Measurements from ENCODE around the gene RAB11FIP4.

DNA sequence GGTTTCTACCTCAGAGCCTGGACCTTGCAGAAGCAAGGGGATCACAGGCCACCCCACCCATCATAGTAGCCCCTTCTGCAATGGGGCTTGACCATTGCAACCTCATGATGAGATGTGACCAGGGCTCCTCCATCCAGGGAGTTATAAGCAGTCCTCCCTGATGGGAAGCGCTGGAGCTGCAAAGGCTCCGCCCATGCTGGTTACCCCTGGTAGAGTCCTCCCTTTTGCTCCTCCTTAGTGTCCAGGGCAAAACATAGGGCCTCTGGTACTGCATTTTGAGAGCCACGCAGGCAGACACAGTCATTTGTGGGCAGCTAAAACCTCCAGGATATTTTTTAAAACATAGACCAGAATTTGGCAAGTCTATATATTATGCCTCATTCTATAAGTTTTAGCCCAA is 161.1 kb downstream of the RAB11FIP4 start:
- no peak for TF ChIP-seq ZNF264 (CRISPR knock-in tag; IDR thresholded peaks at IDR 0.05)
- no peak for TF ChIP-seq IRF1 (CRISPR knock-in tag; IDR thresholded peaks at IDR 0.05; ENCODE audit: low read depth)
- no peak for TF ChIP-seq CC2D1A (CRISPR knock-in tag; IDR thresholded peaks at IDR 0.05)
- no peak for TF ChIP-seq POLR2G (IDR thresholded peaks at IDR 0.05; ENCODE audit: low read depth, low read length)
- TF ChIP-seq TBL1XR1 (IDR thresholded peaks at IDR 0.05; ENCODE audit: borderline replicate concordance, low read length, partially characterized antibody), result no peak
- TF ChIP-seq, protein P1, sequence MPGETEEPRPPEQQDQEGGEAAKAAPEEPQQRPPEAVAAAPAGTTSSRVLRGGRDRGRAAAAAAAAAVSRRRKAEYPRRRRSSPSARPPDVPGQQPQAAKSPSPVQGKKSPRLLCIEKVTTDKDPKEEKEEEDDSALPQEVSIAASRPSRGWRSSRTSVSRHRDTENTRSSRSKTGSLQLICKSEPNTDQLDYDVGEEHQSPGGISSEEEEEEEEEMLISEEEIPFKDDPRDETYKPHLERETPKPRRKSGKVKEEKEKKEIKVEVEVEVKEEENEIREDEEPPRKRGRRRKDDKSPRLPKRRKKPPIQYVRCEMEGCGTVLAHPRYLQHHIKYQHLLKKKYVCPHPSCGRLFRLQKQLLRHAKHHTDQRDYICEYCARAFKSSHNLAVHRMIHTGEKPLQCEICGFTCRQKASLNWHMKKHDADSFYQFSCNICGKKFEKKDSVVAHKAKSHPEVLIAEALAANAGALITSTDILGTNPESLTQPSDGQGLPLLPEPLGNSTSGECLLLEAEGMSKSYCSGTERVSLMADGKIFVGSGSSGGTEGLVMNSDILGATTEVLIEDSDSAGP (CRISPR knock-in tag; IDR thresholded peaks at IDR 0.05; ENCODE audit: borderline replicate concordance), result no peak
- TF ChIP-seq SMC3 (IDR thresholded peaks at IDR 0.05; ENCODE audit: low read length), result no peak
- TF ChIP-seq CREB1 (IDR thresholded peaks at IDR 0.05), result no peak
- TF ChIP-seq CREB1 (CRISPR knock-in tag; IDR thresholded peaks at IDR 0.05), result no peak
- TF ChIP-seq DNMT1 (CRISPR knock-in tag; IDR thresholded peaks at IDR 0.05), result no peak
- TF ChIP-seq, protein P2, sequence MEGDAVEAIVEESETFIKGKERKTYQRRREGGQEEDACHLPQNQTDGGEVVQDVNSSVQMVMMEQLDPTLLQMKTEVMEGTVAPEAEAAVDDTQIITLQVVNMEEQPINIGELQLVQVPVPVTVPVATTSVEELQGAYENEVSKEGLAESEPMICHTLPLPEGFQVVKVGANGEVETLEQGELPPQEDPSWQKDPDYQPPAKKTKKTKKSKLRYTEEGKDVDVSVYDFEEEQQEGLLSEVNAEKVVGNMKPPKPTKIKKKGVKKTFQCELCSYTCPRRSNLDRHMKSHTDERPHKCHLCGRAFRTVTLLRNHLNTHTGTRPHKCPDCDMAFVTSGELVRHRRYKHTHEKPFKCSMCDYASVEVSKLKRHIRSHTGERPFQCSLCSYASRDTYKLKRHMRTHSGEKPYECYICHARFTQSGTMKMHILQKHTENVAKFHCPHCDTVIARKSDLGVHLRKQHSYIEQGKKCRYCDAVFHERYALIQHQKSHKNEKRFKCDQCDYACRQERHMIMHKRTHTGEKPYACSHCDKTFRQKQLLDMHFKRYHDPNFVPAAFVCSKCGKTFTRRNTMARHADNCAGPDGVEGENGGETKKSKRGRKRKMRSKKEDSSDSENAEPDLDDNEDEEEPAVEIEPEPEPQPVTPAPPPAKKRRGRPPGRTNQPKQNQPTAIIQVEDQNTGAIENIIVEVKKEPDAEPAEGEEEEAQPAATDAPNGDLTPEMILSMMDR (CRISPR knock-in tag; IDR thresholded peaks at IDR 0.05), result no peak
- no peak for TF ChIP-seq EZH2 (conservative IDR thresholded peaks at IDR 0.05; ENCODE audit: low read depth, low read length)
- no peak for TF ChIP-seq DPF2 (CRISPR knock-in tag; IDR thresholded peaks at IDR 0.05; ENCODE audit: borderline replicate concordance, low read depth)

Measured in HepG2 (cell line).